DND-41 (cell line): ENCODE results near the gene TRAF2.

Source experiments
- ATAC-seq: fragments of 200-7000 bp; cut with Tn5 transposase; 3 replicates; pipeline ENCODE4 v1.9.1; 2021; ENCODE audit warnings: low read depth; ENCODE audit not compliant: insufficient read depth
- DNase-seq: peaks from one replicate; pipeline ENCODE4 v3.0.0-alpha.2; 2020
- H2AFZ ChIP-seq: 2 replicates; pipeline ENCODE4 v1.6.0; 2012; ENCODE audit warnings: low read depth, low read length
- H3K27ac ChIP-seq: 2 replicates; pipeline ENCODE4 v1.5.1; 2012; ENCODE audit warnings: low read length, inconsistent platforms
- H3K27me3 ChIP-seq: fragments of 200-600 bp; sonication (generic); 2 replicates; pipeline ENCODE4 v1.6.0; 2012; ENCODE audit warnings: low read length, mild to moderate bottlenecking, inconsistent platforms; ENCODE audit not compliant: insufficient read depth, poor library complexity
- H3K36me3 ChIP-seq: 2 replicates; pipeline ENCODE4 v1.5.1; 2012; ENCODE audit warnings: low read length, inconsistent platforms; ENCODE audit not compliant: insufficient read depth
- H3K4me1 ChIP-seq: 2 replicates; pipeline ENCODE4 v1.5.1; 2012; ENCODE audit warnings: mild to moderate bottlenecking, low read length; ENCODE audit not compliant: insufficient read depth
- H3K4me2 ChIP-seq: 2 replicates; pipeline ENCODE4 v1.6.0; 2012; ENCODE audit warnings: mild to moderate bottlenecking, moderate library complexity, low read length, inconsistent platforms; ENCODE audit not compliant: insufficient read depth
- H3K4me3 ChIP-seq, 2 experiments: fragments of 200-600 bp in 1 of 2; shearing (Covaris generic) in 1 of 2; 2 replicates each; pipeline ENCODE4 v1.5.1; 2012 to 2016; ENCODE audit warnings: inconsistent platforms in 2 of 2, low read length in 2 of 2, mild to moderate bottlenecking in 2 of 2, low read depth in 1 of 2, moderate library complexity in 1 of 2
- H3K79me2 ChIP-seq: 2 replicates; pipeline ENCODE4 v1.6.0; 2012; ENCODE audit warnings: low read length, inconsistent platforms; ENCODE audit not compliant: insufficient read depth
- H3K9ac ChIP-seq: 2 replicates; pipeline ENCODE4 v1.6.0; 2012; ENCODE audit warnings: low read depth, mild to moderate bottlenecking, inconsistent platforms, low read length, moderate library complexity
- H3K9me3 ChIP-seq: 2 replicates; pipeline ENCODE4 v1.5.1; 2012; ENCODE audit warnings: low read length, moderate library complexity, mild to moderate bottlenecking, inconsistent platforms; ENCODE audit not compliant: insufficient read depth, severe bottlenecking
- H4K20me1 ChIP-seq: 2 replicates; pipeline ENCODE4 v1.6.0; 2012; ENCODE audit warnings: low read length; ENCODE audit not compliant: insufficient read depth
- CTCF ChIP-seq: IDR thresholded peaks from 2 replicates; pipeline ENCODE4 v1.5.1; 2012; ENCODE audit warnings: borderline replicate concordance, low read length, moderate library complexity, mild to moderate bottlenecking; ENCODE audit not compliant: poor library complexity, severe bottlenecking; ENCODE audit errors: extremely low read depth
- EZH2 ChIP-seq: IDR thresholded peaks from 3 replicates; pipeline ENCODE4 v1.6.1; 2012; ENCODE audit warnings: borderline replicate concordance, low read depth, mild to moderate bottlenecking, moderate library complexity, low read length, inconsistent platforms; ENCODE audit not compliant: severe bottlenecking

The TRAF2 gene

GRCh38 chr9:136853596-136854112, 32.7 kb upstream of the TRAF2 start:
- Histone ChIP-seq H2AFZ (no peak overlapping the region), H3K9me3 (no peaks in the 10 kb centered on the region), H3K27me3 (no peaks in the 10 kb centered on the region), H3K4me1 (peaks cover 10% of the 10 kb centered on the region), H3K9ac (no peak overlapping the region), H4K20me1 (peaks cover 22% of the 10 kb centered on the region), H3K36me3 (peaks cover 19% of the 10 kb centered on the region), H3K4me2 (no peak overlapping the region), H3K4me3 (no peak overlapping the region), H3K79me2 (no peaks in the 10 kb centered on the region), H3K27ac (no peak overlapping the region)
- DNase-seq (no peak), ATAC-seq (no peak)
- no peak for TF ChIP-seq EZH2
- no peak for TF ChIP-seq CTCF

GRCh38 chr9:136854113-136854841, 32.0 kb upstream of the TRAF2 start:
- Histone ChIP-seq H4K20me1 (peaks cover 22% of the 10 kb centered on the region), H3K4me1 (peaks cover 10% of the 10 kb centered on the region), H3K79me2 (no peaks in the 10 kb centered on the region), H3K4me2 (no peak overlapping the region), H2AFZ (no peak overlapping the region), H3K36me3 (peaks cover 19% of the 10 kb centered on the region), H3K27ac (no peak overlapping the region), H3K9me3 (no peaks in the 10 kb centered on the region), H3K27me3 (no peaks in the 10 kb centered on the region), H3K9ac (no peak overlapping the region), H3K4me3 (no peak overlapping the region)
- no peak for ATAC-seq
- TF ChIP-seq EZH2 (no peak), CTCF (no peak)
- DNase-seq = no peak

GRCh38 chr9:136854842-136855460, 31.4 kb upstream of the TRAF2 start:
- Histone ChIP-seq H3K4me2 (no peak overlapping the region), H3K27ac (no peak overlapping the region), H3K9ac (no peak overlapping the region), H3K36me3 (peaks cover 19% of the 10 kb centered on the region), H3K4me1 (peaks cover 6% of the 10 kb centered on the region), H3K4me3 (no peak overlapping the region), H3K79me2 (no peaks in the 10 kb centered on the region), H3K9me3 (no peaks in the 10 kb centered on the region), H3K27me3 (no peaks in the 10 kb centered on the region), H2AFZ (no peak overlapping the region), H4K20me1 (peaks cover 19% of the 10 kb centered on the region)
- DNase-seq (no peak), ATAC-seq (no peak)
- TF ChIP-seq CTCF (no peak), EZH2 (no peak)
